Uterus (tissue), 2 donors: Measurements from ENCODE around the gene SLC39A13.

Experiments used
- POLR2A ChIP-seq, 2 donors: fragments of 450-650 bp; IDR thresholded peaks; one replicate each; pipeline ENCODE4 v1.6.1; 2016; ENCODE audit warnings: antibody characterized with exemption in 2 of 2, mild to moderate bottlenecking in 1 of 2, moderate library complexity in 1 of 2
- TF ChIP-seq, protein P1 (sequence below), 4 experiments: fragments of 200-600 bp in 2 of 4; fragments of 450-650 bp in 2 of 4; sonication (generic) in 2 of 4; IDR thresholded peaks; one replicate each; pipeline ENCODE4 v1.5.1; 2016 to 2019; ENCODE audit warnings: antibody characterized with exemption in 4 of 4, mild to moderate bottlenecking in 2 of 4, moderate library complexity in 1 of 4

DNA sequence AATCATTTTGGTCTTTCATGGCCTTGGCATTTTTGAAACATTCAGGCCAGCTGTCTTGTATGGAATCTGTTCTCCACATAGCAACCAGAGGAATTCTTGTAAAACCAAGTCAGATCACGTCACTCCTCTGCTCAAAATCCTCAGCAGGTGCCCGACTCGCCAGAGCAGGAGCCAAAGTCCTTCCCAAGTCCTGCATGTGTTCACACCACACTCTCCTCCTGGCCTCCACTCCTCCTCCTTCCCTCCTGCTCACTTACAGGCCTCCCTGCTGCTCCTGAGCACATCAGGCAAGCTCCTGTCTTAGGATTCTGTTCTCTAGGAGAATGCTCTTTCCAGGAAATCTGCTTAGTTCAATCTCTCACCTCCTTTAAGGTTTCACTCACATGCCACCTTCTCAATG is 24.8 kb downstream of the SLC39A13 start:
- TF ChIP-seq, protein P1, sequence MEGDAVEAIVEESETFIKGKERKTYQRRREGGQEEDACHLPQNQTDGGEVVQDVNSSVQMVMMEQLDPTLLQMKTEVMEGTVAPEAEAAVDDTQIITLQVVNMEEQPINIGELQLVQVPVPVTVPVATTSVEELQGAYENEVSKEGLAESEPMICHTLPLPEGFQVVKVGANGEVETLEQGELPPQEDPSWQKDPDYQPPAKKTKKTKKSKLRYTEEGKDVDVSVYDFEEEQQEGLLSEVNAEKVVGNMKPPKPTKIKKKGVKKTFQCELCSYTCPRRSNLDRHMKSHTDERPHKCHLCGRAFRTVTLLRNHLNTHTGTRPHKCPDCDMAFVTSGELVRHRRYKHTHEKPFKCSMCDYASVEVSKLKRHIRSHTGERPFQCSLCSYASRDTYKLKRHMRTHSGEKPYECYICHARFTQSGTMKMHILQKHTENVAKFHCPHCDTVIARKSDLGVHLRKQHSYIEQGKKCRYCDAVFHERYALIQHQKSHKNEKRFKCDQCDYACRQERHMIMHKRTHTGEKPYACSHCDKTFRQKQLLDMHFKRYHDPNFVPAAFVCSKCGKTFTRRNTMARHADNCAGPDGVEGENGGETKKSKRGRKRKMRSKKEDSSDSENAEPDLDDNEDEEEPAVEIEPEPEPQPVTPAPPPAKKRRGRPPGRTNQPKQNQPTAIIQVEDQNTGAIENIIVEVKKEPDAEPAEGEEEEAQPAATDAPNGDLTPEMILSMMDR (IDR thresholded peaks at IDR 0.05) = no peak
- no peak for TF ChIP-seq POLR2A (IDR thresholded peaks at IDR 0.05)
